Parathyroid adenoma (tissue), 2 donors: ENCODE results near the gene TNP1.

ENCODE experiments used
- H2AFZ ChIP-seq: fragments of 300-600 bp; sonication (generic); one replicate; pipeline ENCODE4 v1.7.0; 2017; ENCODE audit warnings: antibody characterized with exemption, mild to moderate bottlenecking
- H3K27ac ChIP-seq: fragments of 300-600 bp; sonication (generic); one replicate; pipeline ENCODE4 v1.7.0; 2017
- H3K27me3 ChIP-seq: fragments of 300-600 bp; sonication (generic); one replicate; pipeline ENCODE4 v1.7.0; 2017; ENCODE audit warnings: low read length; ENCODE audit not compliant: control insufficient read depth, insufficient read depth
- H3K36me3 ChIP-seq: fragments of 300-600 bp; sonication (generic); one replicate; pipeline ENCODE4 v1.7.0; 2017; ENCODE audit warnings: low read length; ENCODE audit not compliant: control insufficient read depth, insufficient read depth
- H3K4me1 ChIP-seq: fragments of 300-600 bp; sonication (generic); one replicate; pipeline ENCODE4 v1.7.0; 2017; ENCODE audit warnings: control low read depth
- H3K4me2 ChIP-seq: fragments of 300-600 bp; sonication (generic); one replicate; pipeline ENCODE4 v1.7.0; 2017; ENCODE audit warnings: low read length
- H3K4me3 ChIP-seq: fragments of 300-600 bp; sonication (generic); one replicate; pipeline ENCODE4 v1.7.0; 2017; ENCODE audit warnings: low read depth, low read length
- H3K79me2 ChIP-seq: fragments of 300-600 bp; sonication (generic); one replicate; pipeline ENCODE4 v1.7.0; 2017; ENCODE audit warnings: control low read depth
- H3K9ac ChIP-seq: fragments of 300-600 bp; sonication (generic); one replicate; pipeline ENCODE4 v1.7.0; 2017; ENCODE audit warnings: mild to moderate bottlenecking
- H3K9me3 ChIP-seq: fragments of 300-600 bp; sonication (generic); one replicate; pipeline ENCODE4 v1.7.0; 2017; ENCODE audit warnings: low read length; ENCODE audit not compliant: control insufficient read depth
- CTCF ChIP-seq: fragments of 300-600 bp; sonication (generic); IDR thresholded peaks from one replicate; pipeline ENCODE4 v1.7.0; 2017; ENCODE audit warnings: antibody characterized with exemption, mild to moderate bottlenecking
- donor health status: primary hyperparathyroidism.

TNP1 gene

GRCh38 chr2:216829533-216829932 is 30.3 kb downstream of the TNP1 start:
- Histone ChIP-seq H3K4me1 (peaks cover 7% of the 10 kb centered on the region), H3K79me2 (no peaks in the 10 kb centered on the region), H3K27me3 (no peaks in the 10 kb centered on the region), H3K9ac (no peak overlapping the region), H3K4me2 (no peak overlapping the region), H3K4me3 (no peak overlapping the region), H3K36me3 (no peaks in the 10 kb centered on the region), H2AFZ (no peak overlapping the region), H3K9me3 (no peaks in the 10 kb centered on the region), H3K27ac (peak overlapping the region; percentile 26)
- no peak for TF ChIP-seq CTCF

- H3K27me3 ChIP-seq = no peaks in the 10 kb centered on the region
- no peaks in the 10 kb centered on the region for H3K9me3 ChIP-seq
- peaks cover 7% of the 10 kb centered on the region for H3K4me1 ChIP-seq
- H3K9ac ChIP-seq = no peak overlapping the region
- TF ChIP-seq CTCF = no peak
- H3K4me3 ChIP-seq = no peak overlapping the region
- no peaks in the 10 kb centered on the region for H3K79me2 ChIP-seq
- no peak overlapping the region for H3K4me2 ChIP-seq
- H2AFZ ChIP-seq = no peak overlapping the region
- H3K36me3 ChIP-seq = no peaks in the 10 kb centered on the region
- no peak overlapping the region for H3K27ac ChIP-seq
These were observed 32.7 kb downstream of the TNP1 start for GRCh38 chr2:216827073-216827720.

GRCh38 chr2:216822470-216822869 is 37.4 kb downstream of the TNP1 start:
- Histone ChIP-seq H2AFZ (no peak overlapping the region), H3K36me3 (no peaks in the 10 kb centered on the region), H3K9me3 (no peaks in the 10 kb centered on the region), H3K4me2 (no peak overlapping the region), H3K79me2 (no peaks in the 10 kb centered on the region), H3K4me3 (no peak overlapping the region), H3K9ac (no peak overlapping the region), H3K4me1 (no peaks in the 10 kb centered on the region), H3K27me3 (no peaks in the 10 kb centered on the region), H3K27ac (no peak overlapping the region)
- no peak for TF ChIP-seq CTCF

GRCh38 chr2:216820709-216821108 is 39.2 kb downstream of the TNP1 start:
- Histone ChIP-seq H3K4me3 (no peak overlapping the region), H3K9ac (no peak overlapping the region), H3K27ac (no peak overlapping the region), H3K4me2 (no peak overlapping the region), H2AFZ (no peak overlapping the region), H3K9me3 (no peaks in the 10 kb centered on the region), H3K36me3 (no peaks in the 10 kb centered on the region), H3K4me1 (no peaks in the 10 kb centered on the region), H3K27me3 (no peaks in the 10 kb centered on the region), H3K79me2 (no peaks in the 10 kb centered on the region)
- no peak for TF ChIP-seq CTCF

GRCh38 chr2:216819766-216820165 is 40.1 kb downstream of the TNP1 start:
- H3K9me3 ChIP-seq = no peaks in the 10 kb centered on the region
- no peak overlapping the region for H3K9ac ChIP-seq
- H3K4me1 ChIP-seq = no peaks in the 10 kb centered on the region
- TF ChIP-seq CTCF = no peak
- H3K4me2 ChIP-seq = no peak overlapping the region
- no peak overlapping the region for H2AFZ ChIP-seq
- H3K79me2 ChIP-seq = no peaks in the 10 kb centered on the region
- no peak overlapping the region for H3K27ac ChIP-seq
- H3K36me3 ChIP-seq = no peaks in the 10 kb centered on the region
- no peaks in the 10 kb centered on the region for H3K27me3 ChIP-seq
- no peak overlapping the region for H3K4me3 ChIP-seq
